Activated gamma-delta T cell treated with anti-CD3 and anti-CD28 coated beads, Interleukin-2, amount 50 U/mL, for 16 hours (primary cell): ENCODE results near the gene FAM227A.

ENCODE experiments used
- DNase-seq: peaks from one replicate; pipeline ENCODE4 v3.0.0-alpha.2; 2020; ENCODE audit warnings: low read depth

The FAM227A gene

DNA sequence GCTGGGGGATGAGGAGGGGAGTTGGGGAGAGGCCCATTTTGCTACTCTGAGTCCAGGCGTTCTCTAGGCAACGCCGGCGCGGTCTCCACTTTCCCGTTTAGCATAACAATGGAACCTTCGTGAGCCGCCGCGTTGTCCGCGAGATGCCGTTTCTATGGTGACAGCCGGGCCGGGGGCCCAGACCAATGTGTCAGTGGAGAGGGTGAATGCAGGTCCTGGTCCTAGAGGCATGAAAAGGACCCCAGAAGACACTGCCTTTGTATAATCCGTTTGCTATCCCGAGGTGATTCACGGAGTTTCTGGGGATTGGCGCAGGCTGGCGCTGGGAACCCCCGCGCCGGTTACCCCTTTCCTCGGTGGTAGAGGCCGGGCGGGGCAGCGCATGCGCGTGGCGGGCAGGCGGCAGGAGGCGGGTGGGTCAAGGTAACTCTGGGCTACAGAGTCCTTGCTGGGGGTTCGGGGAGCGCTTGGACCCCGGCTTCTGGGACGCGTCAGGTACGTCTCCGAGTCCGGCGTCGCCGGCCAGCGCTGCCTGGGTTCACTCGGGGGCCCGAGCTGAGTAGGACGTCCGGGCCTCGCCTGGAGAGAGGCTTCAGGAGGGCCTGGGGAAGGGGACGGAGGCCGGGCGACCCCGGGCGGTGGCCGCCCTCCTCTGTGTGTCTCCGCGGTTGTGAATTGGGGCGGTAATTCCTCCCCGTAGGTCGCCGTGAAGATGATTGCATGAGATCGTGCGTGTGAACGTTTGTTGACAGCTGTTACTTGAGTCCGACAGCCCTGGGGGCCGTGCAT lies at the start of gene FAM227A, which contains the start of gene CBY1:
TSS of gene FAM227A (minus strand) at position 137 of the 789 bp plus-strand sequence. CDS start 6,224 bp downstream, outside the sequence.
TSS of gene CBY1 (plus strand) at position 383 of the 789 bp plus-strand sequence. CDS start 11,417 bp downstream, outside the sequence.
- peak; percentile 78 for DNase-seq

DNA sequence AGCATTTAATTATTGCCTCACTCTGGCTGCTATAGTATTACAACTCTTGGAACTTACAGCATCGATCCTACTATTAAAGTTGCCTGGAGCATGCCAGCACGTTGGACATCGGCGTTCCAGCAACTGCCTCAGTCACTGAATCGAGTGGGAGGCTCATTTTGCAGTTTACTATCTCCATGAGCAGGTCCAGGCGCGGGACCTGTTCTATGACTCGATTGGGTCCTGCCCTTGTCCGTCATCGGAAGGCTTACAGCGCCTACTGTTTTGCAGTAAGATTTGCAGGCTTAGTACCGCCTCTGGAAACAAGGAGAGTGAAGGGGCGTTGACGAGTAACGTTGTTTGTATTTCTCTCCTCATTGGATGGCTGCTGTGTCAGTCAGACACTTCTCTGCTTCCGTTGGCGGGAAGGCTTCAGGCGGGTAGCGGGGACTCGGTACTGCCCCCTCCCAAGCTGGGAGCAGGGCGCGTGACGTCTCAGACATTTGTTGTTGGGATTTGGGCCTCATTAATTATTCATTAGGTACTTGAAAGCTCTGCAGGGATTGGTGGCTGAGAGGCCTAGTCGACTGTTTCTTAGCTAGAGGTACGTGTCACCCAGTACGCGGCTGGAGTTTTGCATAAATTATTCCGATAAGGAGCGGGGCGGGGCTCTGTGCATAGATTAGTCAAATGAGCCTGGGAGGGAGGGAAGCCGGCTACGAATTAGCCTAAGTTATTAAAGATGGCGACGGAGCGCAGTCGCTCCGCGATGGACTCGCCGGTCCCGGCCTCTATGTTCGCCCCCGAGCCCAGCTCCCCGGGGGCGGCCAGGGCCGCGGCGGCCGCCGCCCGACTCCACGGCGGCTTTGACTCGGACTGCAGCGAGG lies 49.3 kb upstream of the FAM227A start, which contains the start of gene GTPBP1:
TSS of gene GTPBP1 (plus strand) at position 710 of the 866 bp plus-strand sequence. CDS start at position 722, 12 bp downstream.
- peak; percentile 95 for DNase-seq

DNA sequence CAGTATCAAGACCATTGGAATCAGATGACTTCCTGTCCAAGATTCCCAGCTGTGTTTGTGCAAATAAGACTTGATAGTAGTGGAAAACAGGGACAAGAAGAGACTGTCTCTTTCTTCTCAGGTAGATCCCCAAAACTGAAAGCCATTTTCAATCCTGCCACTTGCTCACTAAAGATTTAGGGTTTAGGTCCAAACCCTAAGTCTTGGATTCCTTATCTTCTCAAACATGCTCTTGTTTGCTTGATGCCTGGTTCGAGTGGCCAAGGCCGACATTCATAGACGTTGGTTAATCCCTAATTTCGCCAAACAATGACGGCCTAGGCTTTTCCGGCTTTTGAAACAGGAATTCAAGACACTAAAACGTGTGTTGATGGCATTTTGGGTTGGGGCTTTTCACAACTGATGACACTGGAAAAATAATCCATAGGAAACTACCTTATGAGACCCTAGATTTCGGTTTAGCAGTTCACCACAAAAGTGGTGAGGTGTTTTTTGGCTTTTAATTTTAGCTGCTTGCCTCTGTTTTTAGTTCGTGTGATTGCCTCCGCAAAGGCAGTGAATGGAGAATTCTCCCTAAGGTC lies 48.6 kb upstream of the FAM227A start:
- no peak for DNase-seq

DNA sequence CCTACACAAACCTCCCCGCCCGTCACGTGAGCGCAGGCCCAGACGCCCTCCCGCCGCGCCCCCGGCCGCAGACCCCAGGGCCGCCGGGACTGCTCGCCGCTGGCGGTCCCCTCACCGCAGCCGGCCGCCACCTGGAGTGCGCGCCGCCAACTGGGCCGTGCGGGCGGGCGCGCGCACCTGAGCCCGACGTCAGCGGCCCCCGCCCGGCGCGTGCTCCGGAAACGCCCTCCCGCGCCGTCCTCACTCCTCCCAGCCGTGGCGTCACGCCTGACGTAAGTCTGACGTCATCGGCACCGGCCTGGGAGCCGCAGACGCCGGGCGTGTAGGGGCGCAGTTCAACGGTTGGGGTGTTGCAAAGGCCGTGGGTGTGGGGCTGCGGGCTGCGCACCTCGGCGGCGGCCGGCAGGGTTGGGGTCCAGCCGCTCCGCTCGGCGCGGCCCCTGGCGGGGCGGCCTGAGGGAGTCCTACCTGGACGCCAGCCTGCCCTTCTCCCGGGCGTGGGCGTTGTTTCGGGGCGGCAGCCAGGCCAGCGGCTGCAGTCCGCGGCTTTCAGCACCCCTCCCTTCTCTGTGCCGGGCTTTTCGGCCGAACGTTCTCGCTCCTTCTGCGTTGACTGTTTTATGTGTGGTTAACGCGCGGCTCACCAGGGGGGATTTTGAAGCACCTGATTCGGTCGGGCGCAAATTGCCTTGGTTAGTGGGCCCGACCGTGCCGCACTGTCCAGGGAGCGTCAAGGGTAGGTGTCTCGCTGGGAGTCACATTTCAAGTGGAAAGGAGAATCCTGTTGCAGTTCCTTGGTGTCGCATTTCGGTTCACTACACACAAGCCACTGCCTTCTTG lies 44.8 kb upstream of the FAM227A start, which contains the start of gene JOSD1:
TSS of gene JOSD1 (minus strand) at position 155 of the 840 bp plus-strand sequence. CDS start 956 bp downstream, outside the sequence.
- peak; percentile 95 for DNase-seq

DNA sequence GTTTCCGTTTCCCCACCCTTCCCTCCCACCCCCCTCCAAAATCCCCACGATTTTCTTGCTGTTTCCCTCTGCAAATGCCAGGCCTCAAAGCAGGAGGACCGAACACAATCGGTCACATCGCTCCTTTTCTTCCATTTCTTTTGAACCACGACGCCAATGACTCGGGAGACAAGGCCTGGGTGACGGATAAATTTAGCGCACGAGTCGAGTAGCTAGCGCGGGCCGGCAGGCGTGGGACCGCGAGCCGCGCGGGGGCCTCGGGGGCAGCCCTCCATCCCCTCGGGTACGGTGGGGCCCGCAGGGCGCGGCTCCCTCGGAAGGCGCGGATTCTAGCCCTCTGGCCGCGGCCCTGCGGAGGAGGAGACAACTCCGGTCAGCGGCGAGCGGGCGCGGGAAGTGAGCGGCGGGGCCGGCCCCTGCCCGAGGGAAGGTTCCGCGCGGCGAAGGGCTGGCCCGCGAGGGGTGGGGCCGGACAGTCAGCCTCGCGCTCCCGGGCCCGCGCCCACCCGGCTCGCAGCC lies 44.1 kb upstream of the FAM227A start:
- no peak for DNase-seq

GRCh38 chr22:38699784-38700183 lies 43.6 kb upstream of the FAM227A start:
- DNase-seq = no peak

DNA sequence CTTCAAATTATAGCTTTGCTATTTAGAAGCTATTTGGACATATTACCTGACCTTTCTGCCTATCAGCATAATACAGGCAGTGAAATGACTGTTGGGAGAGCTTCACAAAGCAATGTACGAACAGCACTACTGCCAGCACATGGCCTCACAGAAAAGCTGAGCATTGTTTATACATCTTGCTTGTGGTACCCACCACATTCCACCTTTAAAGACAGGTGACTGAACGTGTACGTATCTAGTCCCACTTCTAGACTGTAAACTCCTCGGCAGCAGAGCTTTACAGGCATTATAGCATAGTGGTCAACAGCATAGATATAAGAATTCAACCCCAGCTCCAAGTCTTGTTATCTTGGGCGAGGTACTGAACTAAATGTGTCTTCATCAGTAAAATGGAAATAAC lies 43.0 kb upstream of the FAM227A start:
- DNase-seq = no peak

- DNase-seq = no peak
Observed at GRCh38 chr22:38698407-38699094, 42.4 kb upstream of the FAM227A start.

- no peak for DNase-seq
Observed at GRCh38 chr22:38697425-38698089, 41.4 kb upstream of the FAM227A start.

- no peak for DNase-seq
Observed at GRCh38 chr22:38696606-38697424, 40.6 kb upstream of the FAM227A start.

- DNase-seq = no peak
Observed at GRCh38 chr22:38694940-38695339, 38.7 kb upstream of the FAM227A start.

DNA sequence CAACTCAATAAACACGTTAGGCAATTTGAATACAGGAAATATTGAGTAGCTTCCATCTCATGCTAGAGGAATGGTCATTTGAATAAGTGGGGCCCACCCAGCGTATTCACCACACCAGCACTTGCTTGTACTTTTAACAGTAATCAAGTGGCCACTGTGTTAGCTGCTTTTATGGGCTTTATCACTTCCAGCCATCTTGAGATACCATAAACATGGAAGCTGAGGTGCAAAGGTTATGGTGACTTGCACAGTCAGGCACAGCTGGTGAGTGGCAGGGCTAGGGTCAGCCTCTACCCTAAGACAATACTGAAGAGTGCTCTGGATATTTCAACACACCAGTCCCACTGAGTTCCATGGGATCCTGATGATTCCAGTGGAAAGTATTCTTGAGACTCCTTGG lies 37.9 kb upstream of the FAM227A start:
- DNase-seq = no peak

GRCh38 chr22:38689651-38690050 lies 33.5 kb upstream of the FAM227A start:
- no peak for DNase-seq

- DNase-seq = no peak
Observed at GRCh38 chr22:38685761-38686160, 29.6 kb upstream of the FAM227A start.

GRCh38 chr22:38684895-38685294 lies 28.7 kb upstream of the FAM227A start:
- no peak for DNase-seq

GRCh38 chr22:38681582-38682335 lies 25.6 kb upstream of the FAM227A start, which contains the start of gene TOMM22:
Gene TOMM22 (plus strand): TSS chr22:38681957. CDS start chr22:38681979, 22 bp downstream.
- DNase-seq = peak; percentile 78

DNA sequence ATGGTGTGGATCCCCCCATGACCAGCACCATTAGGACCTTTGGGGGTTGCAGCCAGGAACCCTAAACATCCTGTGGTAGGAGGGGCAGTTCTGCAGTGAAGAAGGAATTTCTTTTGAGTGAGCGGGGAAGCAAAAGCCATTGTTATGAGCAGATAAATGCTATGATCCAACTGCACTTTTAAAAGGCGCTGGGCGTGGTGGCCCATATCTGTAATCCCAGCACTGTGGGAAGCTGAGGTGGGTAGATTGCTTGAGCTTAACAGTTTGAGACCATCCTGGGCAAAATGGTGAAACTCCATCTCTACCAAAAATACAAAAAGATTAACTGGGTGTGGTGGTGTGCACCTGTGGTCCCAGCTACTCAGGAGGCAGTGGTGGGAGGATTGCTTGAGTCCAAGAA lies 19.6 kb upstream of the FAM227A start:
- DNase-seq = no peak

DNA sequence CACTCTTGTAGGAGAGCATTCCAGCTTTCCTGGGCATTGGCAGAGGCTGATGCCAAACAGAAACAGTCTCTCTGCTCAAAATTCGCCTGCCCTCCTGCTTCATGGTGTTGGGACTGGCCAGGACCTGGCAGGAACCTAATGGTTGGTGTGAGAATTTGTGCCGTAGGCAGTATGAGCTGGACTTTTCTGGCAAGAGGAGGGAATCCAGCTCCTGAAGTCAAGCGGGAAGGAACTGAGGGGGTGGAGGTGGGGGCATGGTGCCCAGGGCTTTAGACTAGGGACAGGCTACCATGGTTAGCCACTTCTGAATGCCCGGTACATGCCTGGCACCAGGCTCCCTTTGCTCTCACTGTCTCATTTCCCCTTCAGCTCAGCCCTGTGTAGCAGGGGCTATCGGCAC lies 18.7 kb upstream of the FAM227A start:
- no peak for DNase-seq
